GM18868 (cell line): ENCODE measurements around the gene TNS3.

Source experiments
- ATAC-seq: cut with Tn5 transposase; IDR thresholded peaks from one replicate; pipeline ENCODE4 v1.9.1; 2021; ENCODE audit warnings: mild to moderate bottlenecking, moderate library complexity; ENCODE audit not compliant: unreplicated experiment

TNS3 gene

GRCh38 chr7:47568547-47568946, 13.4 kb downstream of the TNS3 start:
- ATAC-seq, result no peak

DNA sequence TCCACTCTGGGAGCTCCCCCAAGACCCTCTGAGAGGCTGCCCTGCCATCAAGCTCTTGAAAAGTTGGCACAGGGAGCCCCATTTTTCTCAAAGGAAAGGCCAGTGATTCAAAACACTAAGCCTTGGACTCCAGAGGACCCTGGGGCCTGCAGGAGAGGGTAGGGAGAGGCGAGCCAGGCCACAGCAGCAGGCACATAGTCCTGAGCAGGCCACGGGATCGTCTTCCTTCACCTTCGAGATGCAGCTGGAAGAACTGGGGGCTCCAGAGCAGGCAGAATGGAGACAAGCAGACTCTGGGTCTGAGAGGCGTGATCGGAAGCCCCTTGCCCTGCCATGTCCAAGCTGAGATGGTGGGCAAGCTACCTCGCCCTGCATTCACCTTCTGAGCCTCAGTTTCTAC, 13.9 kb downstream of the TNS3 start:
- no peak for ATAC-seq

GRCh38 chr7:47565640-47566250, 16.2 kb downstream of the TNS3 start:
- ATAC-seq, result no peak

GRCh38 chr7:47563521-47563920, 18.4 kb downstream of the TNS3 start:
- no peak for ATAC-seq

DNA sequence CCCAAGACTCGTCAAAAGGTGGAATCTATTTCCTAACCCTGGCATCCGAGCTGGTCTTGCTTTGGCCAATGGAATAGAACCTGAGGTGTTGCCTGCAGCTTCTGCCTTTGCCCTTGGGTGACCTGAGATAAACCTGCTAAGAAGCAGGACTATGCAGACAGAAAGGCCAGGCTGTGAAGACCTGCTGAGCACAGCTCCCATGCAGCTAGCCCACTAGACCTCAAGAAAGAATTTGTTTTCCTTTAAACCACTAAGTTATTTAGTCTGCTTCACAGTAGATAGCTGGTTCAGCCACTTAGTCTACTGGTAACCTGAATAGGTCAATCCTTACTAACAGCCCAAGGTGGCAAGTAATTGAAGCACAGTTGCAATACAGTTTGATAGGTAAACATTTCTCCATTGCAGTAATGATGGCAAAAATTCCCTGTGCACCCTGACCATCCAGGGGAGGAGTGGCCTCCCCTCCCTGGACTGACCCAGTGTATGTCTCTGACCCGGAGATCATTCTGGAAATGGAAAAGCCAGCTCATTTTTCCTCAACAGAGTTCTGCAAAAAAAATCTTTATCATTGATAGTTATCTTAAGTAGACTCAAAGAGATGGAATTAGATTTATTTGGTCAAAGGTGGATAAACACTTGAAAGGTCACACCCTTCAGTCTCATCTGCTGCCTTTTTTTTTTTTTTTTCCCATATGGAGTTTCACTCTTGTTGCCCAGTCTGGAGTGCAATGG, 20.0 kb downstream of the TNS3 start:
- ATAC-seq, result no peak

- ATAC-seq, result no peak
These were observed 22.3 kb downstream of the TNS3 start for GRCh38 chr7:47559306-47560220.

GRCh38 chr7:47557694-47558670, 23.9 kb downstream of the TNS3 start:
- ATAC-seq, result no peak

DNA sequence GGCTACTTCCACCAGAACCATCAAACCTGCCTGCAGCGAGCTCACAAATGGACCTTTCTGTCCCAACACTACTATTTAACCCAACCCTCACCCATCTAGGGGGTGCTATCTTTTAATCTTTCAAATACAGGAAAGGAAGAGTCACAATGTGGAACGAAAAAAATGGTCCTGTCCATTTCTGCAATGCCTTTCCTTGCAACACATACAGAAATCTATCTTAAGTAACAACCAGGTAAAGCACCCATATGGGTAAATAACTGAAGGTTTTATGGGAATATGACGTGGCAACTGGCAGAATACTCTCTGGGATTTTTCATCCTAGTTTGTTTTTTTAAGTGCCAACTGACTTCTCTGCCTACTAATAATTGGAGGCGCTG, 24.6 kb downstream of the TNS3 start:
- ATAC-seq, result no peak

DNA sequence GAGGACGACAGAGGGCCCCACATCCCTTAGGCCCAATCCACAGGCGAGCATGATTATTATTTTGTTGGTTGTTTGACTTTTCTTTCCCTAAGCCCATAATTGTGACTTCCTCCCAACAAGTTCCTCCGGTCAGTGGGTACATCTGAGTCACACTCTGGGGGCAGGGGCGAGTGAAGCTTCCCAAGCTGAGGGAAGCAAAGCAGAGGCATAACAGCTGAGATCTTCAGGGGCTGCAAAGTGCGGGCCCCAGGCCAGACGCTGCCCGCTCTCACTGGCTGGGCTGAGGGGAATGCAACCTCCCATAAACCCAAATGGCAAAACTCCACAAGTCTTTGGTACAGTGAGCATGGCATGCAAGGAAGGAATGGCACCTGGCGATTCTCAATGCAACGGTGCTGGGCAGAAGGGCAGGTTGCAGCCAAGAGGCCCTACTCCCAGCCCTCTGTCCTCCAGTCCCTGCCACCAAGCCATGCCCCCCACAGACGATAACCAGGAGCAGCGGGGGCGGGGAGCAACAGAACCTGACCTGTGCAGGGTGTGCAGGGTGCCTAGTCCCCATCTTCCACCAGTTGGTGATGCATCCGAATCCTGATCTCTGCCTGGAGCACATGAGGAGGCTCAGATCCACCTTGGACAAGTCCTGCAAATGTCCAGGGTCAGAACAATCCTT, 25.3 kb downstream of the TNS3 start:
- ATAC-seq, result no peak

- no peak for ATAC-seq
These were observed 28.6 kb downstream of the TNS3 start for GRCh38 chr7:47553309-47553708.

DNA sequence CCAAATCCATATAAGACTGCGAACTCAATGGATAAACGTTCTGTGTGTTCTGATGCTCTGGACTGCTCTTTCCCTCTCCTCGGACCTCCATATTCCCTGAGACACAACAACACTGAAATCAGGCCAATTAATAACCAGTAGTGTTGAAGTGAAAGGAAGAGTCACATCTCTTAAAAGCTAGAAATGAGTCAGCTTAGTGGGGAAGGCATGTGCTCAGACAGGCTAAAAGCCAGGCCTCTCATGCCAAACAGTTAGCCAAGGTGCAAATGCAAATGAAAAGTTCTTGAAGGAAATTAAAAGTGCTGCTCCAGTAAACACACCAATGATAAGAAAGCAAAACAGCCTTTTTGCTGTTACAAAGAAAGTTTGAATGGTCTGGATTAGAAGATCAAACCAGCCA, 29.3 kb downstream of the TNS3 start:
- ATAC-seq, result peak; percentile 100

DNA sequence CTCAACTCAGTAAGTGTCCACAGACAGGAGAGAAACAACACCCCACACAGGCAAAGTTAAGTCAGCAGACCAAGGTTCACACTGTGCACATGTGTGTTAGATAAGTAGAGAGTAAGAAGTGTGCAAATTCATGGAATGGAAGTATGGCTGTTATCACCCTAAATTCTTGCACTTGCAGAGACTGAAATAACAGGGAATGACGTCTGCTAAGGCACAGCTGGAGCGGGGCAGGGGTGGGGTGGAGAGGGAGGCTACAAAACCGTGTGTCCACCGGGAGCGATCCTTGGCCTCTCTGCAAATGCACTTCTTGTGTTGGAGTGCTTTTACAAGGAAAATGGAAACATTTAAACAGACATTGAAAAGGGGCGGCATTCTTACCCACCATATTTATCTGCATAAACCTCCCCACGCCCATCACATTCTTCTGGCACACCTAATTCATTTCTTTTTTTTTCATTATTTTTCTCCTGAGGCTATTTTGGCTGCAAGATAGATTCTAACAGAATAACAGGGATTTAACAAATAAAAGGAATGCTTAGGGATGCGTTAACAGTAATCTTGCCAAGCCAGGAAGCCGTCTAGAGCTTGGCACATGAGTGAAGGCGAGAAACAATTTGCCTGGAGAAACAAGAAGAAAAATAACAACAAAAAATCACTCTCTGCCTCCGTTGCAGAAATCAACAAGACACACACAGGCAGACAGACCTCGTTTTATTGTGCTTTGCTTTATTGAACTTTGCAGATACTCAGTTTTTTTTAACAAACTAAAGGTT, 30.1 kb downstream of the TNS3 start:
- ATAC-seq, result no peak

GRCh38 chr7:47550788-47551470, 31.0 kb downstream of the TNS3 start:
- ATAC-seq, result no peak

DNA sequence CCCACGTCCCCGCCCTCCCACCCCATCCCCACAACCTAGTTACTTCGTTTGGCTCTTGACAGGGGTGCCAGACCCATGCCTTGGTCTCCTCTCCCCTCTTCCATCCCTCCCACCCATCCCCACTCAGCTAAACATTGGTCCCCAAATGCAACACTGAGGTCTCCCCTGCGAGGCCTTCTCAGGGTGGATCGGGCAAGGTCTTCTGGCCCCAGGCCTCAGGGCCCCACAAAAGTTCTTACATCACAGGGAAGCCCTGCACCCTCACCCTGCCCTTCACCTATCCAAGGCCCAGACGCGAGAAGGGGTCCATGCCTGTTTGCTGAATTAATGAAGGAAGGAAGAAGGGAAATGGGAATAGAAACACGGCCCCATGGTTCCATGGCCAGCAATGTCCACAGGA, 32.0 kb downstream of the TNS3 start:
- no peak for ATAC-seq

GRCh38 chr7:47549397-47549796, 32.5 kb downstream of the TNS3 start:
- ATAC-seq, result no peak

DNA sequence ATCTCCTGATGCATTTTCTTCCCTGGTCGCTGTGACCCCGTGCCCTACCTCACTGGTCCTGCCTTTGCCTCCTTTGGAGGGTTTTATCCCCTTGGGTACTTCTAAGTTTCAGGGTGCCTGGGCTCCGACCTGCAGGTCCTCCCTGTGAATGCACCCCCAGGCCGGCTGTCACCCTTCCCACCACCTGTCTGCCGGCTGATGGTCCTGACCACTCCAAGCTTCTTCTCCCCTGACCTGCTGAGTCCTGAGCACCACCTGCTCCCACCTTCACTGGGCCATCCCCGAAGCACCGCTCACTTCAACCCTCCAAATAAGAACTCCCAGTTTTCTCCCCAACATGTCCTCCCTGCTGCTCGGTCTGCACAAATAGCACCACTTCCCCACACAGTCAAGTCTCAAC, 33.4 kb downstream of the TNS3 start:
- ATAC-seq, result no peak

- ATAC-seq, result no peak
These were observed 35.0 kb downstream of the TNS3 start for GRCh38 chr7:47546733-47547494.

- no peak for ATAC-seq
These were observed 35.7 kb downstream of the TNS3 start for GRCh38 chr7:47546171-47546570.
